Lower leg skin (tissue), 3 donors: ENCODE measurements around the gene LGALS8.

Experiments used
- CTCF ChIP-seq, 3 donors: fragments of 450-650 bp; IDR thresholded peaks; one replicate each; pipeline ENCODE4 v1.5.1; 2016; ENCODE audit warnings: antibody characterized with exemption in 3 of 3, mild to moderate bottlenecking in 3 of 3, moderate library complexity in 2 of 3
- POLR2A ChIP-seq, 2 donors: fragments of 450-650 bp; IDR thresholded peaks; one replicate each; pipeline ENCODE4 v1.6.1; 2016 to 2017; ENCODE audit warnings: antibody characterized with exemption in 2 of 2, mild to moderate bottlenecking in 1 of 2, moderate library complexity in 1 of 2

DNA sequence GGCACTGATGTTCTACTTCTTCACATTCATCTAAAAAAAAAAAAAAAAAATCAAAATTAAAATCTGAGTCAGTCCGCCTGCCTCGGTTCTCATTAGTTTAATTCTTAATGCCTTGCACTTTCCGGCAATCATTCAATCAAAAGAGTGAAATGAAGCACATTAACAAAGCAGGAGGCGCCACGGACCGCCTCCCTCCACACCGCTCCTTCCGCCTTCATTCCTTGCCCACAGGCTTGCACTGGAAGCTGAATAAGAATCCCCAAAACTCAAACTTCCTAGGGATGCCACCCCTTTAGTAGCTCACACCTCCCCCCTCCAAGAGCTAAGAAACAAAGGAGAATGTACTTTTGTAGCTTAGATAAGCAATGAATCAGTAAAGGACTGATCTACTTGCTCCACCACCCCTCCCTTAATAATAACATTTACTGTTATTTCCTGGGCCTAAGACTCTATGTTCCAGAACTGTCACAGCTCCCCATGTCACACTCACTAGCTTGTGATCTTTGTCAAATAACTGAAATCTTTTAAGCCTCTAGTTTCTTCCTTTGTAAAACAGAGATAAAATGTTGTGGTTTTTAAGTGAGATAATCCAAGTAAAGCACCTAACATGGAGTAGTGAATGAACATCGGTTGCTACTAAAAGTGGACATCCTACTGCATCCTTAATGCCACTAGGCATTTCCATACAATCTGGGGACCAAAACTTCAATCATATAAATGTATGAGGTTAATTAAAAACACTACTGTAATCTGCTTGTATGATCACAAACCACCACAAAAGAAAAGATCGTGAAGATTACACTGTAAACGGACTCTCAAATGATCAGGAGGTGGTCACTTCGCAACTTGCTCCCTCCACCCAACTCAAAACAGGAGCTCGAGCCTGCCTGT is 27.4 kb downstream of the LGALS8 start:
- TF ChIP-seq CTCF (IDR thresholded peaks at IDR 0.05) (no peak), POLR2A (IDR thresholded peaks at IDR 0.05) (no peak)
